ENCODE results near the gene RSF1. TPM values are rescaled to one million over a fixed set of nuclear protein-coding genes. Genes with fewer than 3 reads are reported as not detected.

RSF1 gene
- total RNA-seq, 2 donors from 2014 or later = 46.2 to 68.7 TPM

DNA sequence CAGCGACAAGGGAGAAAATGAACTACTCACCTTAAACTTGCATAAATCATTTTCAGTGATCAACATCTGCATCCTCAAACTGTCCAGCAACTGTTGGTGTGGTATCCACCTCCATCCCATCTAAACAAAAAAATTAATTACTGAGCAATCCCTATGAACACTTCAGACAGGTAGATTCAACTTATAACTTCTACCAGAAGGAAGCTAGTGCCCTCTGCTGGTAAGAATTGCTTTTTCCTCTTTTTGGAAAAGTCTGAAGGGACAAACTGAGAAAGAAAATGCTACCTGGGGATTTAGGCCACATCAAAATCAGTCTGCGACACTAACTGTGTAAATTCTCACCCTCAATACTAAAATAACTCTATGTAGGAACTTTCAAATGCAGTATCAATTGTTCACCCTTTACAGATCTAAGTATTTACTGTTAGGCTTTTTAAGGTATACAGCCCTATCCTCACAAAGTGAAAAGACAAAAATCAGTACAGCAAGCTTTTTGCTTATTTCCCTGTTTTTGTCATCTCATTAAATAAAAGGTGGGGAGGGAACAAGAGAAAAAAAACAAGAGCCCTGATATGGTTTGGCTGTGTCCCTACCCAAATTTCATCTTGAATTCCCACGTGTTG, 200.8 kb downstream of the RSF1 start:
- Mint-ChIP-seq H3K4me3 (no peak overlapping the region), H3K27me3 (no peaks in the 10 kb centered on the region), H3K27ac (no peak overlapping the region), H3K4me1 (no peaks in the 10 kb centered on the region), H3K9me3 (no peaks in the 10 kb centered on the region), H3K36me3 (ENCODE audit: low read depth) (peaks cover 100% of the 10 kb centered on the region)
- no peak for ATAC-seq (replicated peaks)

GRCh38 chr11:77617892-77618291, 202.6 kb downstream of the RSF1 start:
- H3K4me1 Mint-ChIP-seq = no peaks in the 10 kb centered on the region
- no peak for ATAC-seq (replicated peaks)
- no peak overlapping the region for H3K27ac Mint-ChIP-seq
- H3K27me3 Mint-ChIP-seq = no peaks in the 10 kb centered on the region
- H3K9me3 Mint-ChIP-seq = no peaks in the 10 kb centered on the region
- H3K4me3 Mint-ChIP-seq = no peak overlapping the region
- H3K36me3 Mint-ChIP-seq (ENCODE audit: low read depth) = peaks cover 100% of the 10 kb centered on the region

DNA sequence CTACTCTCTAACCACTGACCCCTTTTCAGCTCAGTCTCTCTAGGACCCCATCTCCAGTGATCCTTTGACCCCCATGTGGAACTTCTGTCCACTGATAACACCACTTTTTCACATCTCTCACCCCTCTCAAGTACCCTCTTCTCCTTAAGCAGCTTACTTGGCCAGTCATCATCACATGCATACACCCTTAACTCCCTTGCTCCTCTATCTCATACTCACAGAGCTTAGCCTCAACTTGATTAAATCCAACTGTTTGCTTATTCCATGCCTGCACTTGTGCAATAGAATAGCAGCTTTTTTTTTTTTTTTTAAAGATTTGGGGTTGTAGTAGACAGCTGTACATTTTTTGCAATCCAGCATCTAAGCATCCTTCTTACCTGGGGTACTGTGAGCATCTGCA, 208.6 kb downstream of the RSF1 start:
- H3K4me1 Mint-ChIP-seq = no peaks in the 10 kb centered on the region
- no peaks in the 10 kb centered on the region for H3K9me3 Mint-ChIP-seq
- H3K4me3 Mint-ChIP-seq = no peak overlapping the region
- no peak overlapping the region for H3K27ac Mint-ChIP-seq
- H3K36me3 Mint-ChIP-seq (ENCODE audit: low read depth) = peaks cover 99% of the 10 kb centered on the region
- no peak for ATAC-seq (replicated peaks)
- no peaks in the 10 kb centered on the region for H3K27me3 Mint-ChIP-seq

Other genes starting within 250 kb of the RSF1 start
- gene AQP11, start 230.8 kb downstream of the RSF1 start, total RNA-seq = under 1 TPM; 0.48 to 0.98 TPM
- gene CLNS1A, start 182.9 kb downstream of the RSF1 start, total RNA-seq = 100 to 1,000 TPM; 142 to 160 TPM
- gene AAMDC, start 422 bp upstream of the RSF1 start, total RNA-seq = 1 to 10 TPM; 7.4 to 7.7 TPM
- 10 to 100 TPM; 63.5 to 73.5 TPM for gene INTS4, start 173.9 kb upstream of the RSF1 start, total RNA-seq
- under 1 TPM in 1 of 2 donors, not detected in 1; 0.21 TPM for gene KCTD14, start 202.6 kb upstream of the RSF1 start, total RNA-seq
- not detected for gene THRSP, start 243.1 kb upstream of the RSF1 start, total RNA-seq

Measured in activated T-helper 17 cell treated with anti-CD3 and anti-CD28 coated beads, Interleukin-2, amount 50 U/mL, for 72 hours (primary cell).